Coronary artery (tissue), 2 donors: ENCODE results near the gene MSX1.

Experiments
- DNase-seq: peaks from one replicate; pipeline ENCODE4 v3.0.0-alpha.2; 2017; ENCODE audit warnings: low spot score
- H3K27ac ChIP-seq, 2 donors: fragments of 200-600 bp; sonication (generic); one replicate each; pipeline ENCODE4 v1.5.1; 2016 to 2019
- H3K4me3 ChIP-seq: fragments of 200-600 bp; sonication (generic); 2 replicates; pipeline ENCODE4 v1.5.1; 2016; ENCODE audit warnings: mild to moderate bottlenecking, moderate library complexity
- CTCF ChIP-seq: fragments of 200-600 bp; sonication (generic); IDR thresholded peaks from one replicate; pipeline ENCODE4 v1.5.1; 2019; ENCODE audit warnings: antibody characterized with exemption

Gene MSX1

DNA sequence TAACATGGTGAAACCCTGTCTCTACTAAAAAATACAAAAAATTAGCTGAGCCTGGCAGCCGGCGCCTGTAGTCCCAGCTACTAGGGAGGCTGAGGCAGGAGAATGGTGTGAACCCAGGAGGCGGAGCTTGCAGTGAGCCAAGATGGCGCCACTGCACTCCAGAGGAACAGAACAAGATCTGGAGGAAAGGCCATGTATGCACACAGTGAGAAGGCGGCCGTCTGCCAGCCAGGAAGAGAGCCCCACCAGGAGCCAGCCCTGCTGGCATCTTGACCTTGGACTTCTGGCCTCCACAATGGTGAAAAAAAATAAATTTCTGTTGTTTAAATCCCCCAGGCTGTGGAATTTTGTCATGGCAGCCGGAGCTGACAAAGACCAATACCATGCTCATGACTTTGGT lies 28.2 kb upstream of the MSX1 start:
- Histone ChIP-seq H3K27ac (no peak overlapping the region), H3K4me3 (no peak overlapping the region)
- DNase-seq = peak; percentile 0
- TF ChIP-seq CTCF = no peak

DNA sequence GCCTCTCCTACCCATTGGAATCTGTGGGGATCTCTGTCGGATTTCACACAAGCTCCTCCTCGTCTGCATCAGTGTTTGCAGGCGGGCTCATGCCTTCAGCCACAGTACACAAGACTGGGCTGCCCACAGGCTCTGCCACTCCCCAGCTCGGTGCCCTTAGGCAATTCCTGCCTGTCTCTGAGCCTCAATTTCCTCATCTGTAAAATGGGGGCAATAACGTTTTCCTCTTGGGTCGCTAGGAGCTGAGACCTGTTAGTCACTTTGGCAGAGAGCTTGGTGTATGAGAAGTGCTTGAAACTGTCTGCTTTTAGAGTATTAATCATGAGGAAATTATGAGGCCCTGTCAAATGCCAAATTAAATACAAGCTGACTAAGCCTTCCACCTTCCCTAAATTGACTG lies 27.6 kb upstream of the MSX1 start:
- no peak for TF ChIP-seq CTCF

DNA sequence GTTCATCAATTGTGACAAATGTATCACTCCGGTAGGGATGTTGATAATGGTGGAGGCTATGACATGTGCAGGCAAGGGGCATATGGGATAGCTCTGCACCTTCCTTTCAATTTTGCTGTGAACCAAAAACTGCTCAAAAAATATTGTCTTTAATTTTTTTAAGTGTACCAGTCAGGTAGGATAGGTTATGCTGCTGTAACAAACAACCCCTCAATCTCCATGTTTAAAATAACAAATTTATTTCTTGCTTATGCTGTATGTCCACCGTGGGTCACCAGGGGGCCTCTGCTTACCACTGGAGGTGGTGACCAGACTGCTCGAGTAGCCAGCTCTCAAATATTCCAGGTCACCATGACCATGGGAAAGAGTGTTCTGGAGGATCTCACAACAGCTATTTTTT lies 23.4 kb upstream of the MSX1 start:
- TF ChIP-seq CTCF = no peak
- DNase-seq = peak; percentile 17
- Histone ChIP-seq H3K27ac (no peak overlapping the region), H3K4me3 (no peak overlapping the region)

More for the DNA sequence above, 27.6 kb upstream of the MSX1 start:
- Histone ChIP-seq H3K27ac (no peak overlapping the region), H3K4me3 (no peak overlapping the region)
- peak; percentile 21 for DNase-seq

GRCh38 chr4:4837316-4837715 lies 22.1 kb upstream of the MSX1 start:
- peak; percentile 28 for DNase-seq
- TF ChIP-seq CTCF = no peak
- Histone ChIP-seq H3K4me3 (no peak overlapping the region), H3K27ac (no peak overlapping the region)

GRCh38 chr4:4838051-4838935 lies 21.2 kb upstream of the MSX1 start:
- Histone ChIP-seq H3K27ac (no peak overlapping the region), H3K4me3 (no peak overlapping the region)
- no peak for TF ChIP-seq CTCF
- peak; percentile 61 for DNase-seq

DNA sequence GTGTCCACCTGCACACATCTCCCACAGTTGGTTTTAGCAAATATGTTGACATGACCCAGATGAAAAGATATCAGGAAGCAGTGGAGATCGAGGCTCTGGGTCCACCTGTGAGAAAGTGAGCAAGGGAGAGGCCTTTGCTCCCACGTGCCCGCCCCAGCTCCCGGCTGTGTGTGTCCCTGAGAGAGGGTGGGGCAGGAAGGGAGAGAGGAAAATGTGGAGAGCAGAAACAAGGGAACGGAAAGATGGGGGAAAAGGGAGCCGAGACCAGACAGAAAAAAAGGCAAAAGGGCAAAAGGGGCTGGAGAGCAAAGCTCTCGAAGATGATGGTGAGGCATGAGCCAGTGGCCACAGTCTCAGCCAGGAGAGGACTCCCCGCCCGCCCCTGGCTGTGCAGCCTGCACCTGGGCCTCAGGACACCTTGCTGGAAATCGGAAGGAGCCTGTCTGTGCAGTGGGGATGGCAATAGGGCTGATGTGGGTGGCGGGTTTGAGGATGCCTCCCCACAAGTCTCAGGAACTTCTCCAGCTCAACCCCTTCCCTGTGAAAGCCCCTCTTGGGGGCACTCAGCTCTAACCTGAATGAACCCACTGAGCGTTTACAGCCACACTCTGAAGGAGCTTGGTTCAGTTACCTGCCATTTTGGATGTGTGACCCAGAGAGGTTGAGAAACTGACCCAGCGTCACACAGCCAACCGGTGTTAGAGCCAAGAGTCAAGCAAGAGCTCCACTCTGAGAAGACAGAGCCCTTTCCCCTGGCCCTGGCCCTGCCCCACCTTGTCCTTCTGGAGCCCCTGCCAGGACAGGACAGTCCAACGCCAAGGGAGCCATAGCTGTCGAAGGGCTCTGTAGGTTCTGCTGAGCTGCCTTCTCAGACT lies 20.3 kb upstream of the MSX1 start:
- H3K27ac ChIP-seq = no peak overlapping the region
- no peak for TF ChIP-seq CTCF
- no peak overlapping the region for H3K4me3 ChIP-seq
- DNase-seq = no peak
